Right lobe of liver (tissue), 6 donors: ENCODE data around the gene SH3BGRL2. TPM values are rescaled to one million over a fixed set of nuclear protein-coding genes. Genes with fewer than 3 reads are reported as not detected.

ENCODE experiments used
- ATAC-seq, 4 donors: fragments of 200-7000 bp; cut with Tn5 transposase; one replicate each; pipeline ENCODE4 v1.9.1; 2020; ENCODE audit warnings: mild to moderate bottlenecking in 4 of 4, moderate library complexity in 4 of 4
- DNase-seq, 3 donors: peaks; one replicate each; pipeline ENCODE4 v3.0.0-alpha.2; 2020
- H3K27ac ChIP-seq, 3 donors: fragments of 200-600 bp; one replicate each; pipeline ENCODE4 v1.8.0; 2022
- H3K27me3 ChIP-seq, 2 donors: fragments of 200-600 bp; one replicate each; pipeline ENCODE4 v1.8.0; 2022
- H3K36me3 ChIP-seq, 4 donors: fragments of 200-600 bp; sonication (generic) in 1 of 4; one replicate each; pipeline versions ENCODE4 v1.5.1 to v1.8.0; 2017 to 2022; ENCODE audit warnings: control low read depth in 1 of 4
- H3K4me1 ChIP-seq, 4 donors: fragments of 200-600 bp; sonication (generic) in 1 of 4; one replicate each; pipeline versions ENCODE4 v1.5.1 to v1.8.0; 2017 to 2022; ENCODE audit warnings: control low read depth in 1 of 4
- H3K4me3 ChIP-seq, 3 donors: fragments of 200-600 bp; one replicate each; pipeline ENCODE4 v1.8.0; 2022
- H3K9me3 ChIP-seq, 4 donors: fragments of 200-600 bp; sonication (generic) in 1 of 4; one replicate each; pipeline versions ENCODE4 v1.5.1 to v1.8.0; 2017 to 2022; ENCODE audit warnings: control low read depth in 1 of 4
- CTCF ChIP-seq, 4 donors: fragments of 200-600 bp in 3 of 4; fragments of 450-650 bp in 1 of 4; IDR thresholded peaks; one replicate each; pipeline versions ENCODE4 v1.5.1 to v1.8.0; 2016 to 2022; ENCODE audit warnings: antibody characterized with exemption in 4 of 4, mild to moderate bottlenecking in 2 of 4
- POLR2A ChIP-seq: fragments of 450-650 bp; IDR thresholded peaks from one replicate; pipeline ENCODE4 v1.6.1; 2017; ENCODE audit warnings: antibody characterized with exemption, mild to moderate bottlenecking
- WGBS: methylation state at CpG from one replicate; pipeline ENCODE4 v1.1.6; 2018; ENCODE audit warnings: low coverage, low lambda C conversion rate; ENCODE audit not compliant: insufficient coverage; ENCODE audit errors: missing lambda C conversion rate; 5-methylcytosine and 5-hydroxymethylcytosine counted together
- intact Hi-C, 2 donors: fragments of 100-400 bp; cut with DNase I; formaldehyde crosslinking; loops; one replicate each; pipeline versions ENCODE4 v1.11.2 to v1.14.1; 2022
- total RNA-seq, 6 experiments: library from RNA; depleted of rRNA in 2 of 6; stranded (reverse); fragments of >200 nt in 2 of 6; fragmentation: NEBNext Ultra II Directional in 3 of 6; extraction: Animal tissue kit (Norgen Biotek cat#: 25700) in 3 of 6; gene quantifications; one replicate each; pipeline versions ENCODE4 v1.1.0 to v1.2.4, GENCODE V29; 2016 to 2023
- donor health status: DM: no; HTN: yes; CAD: no.
- donor health status: DM: no; HTN: no; CAD: no.
- donor health status: DM: no; HTN: no; CAD: no.
- donor health status: DM: no; HTN: yes; CAD: no.
- donor health status: DM: no; HTN: yes; CAD: no.

The SH3BGRL2 gene
- total RNA-seq, 6 experiments from 2014 or later: 15.0 to 66.0 (median 39.5) TPM

- Histone ChIP-seq H3K9me3 (no peaks in the 10 kb centered on the region), H3K4me3 (no peak overlapping the region), H3K4me1 (no peaks in the 10 kb centered on the region), H3K27ac (no peak overlapping the region), H3K36me3 (no peaks in the 10 kb centered on the region), H3K27me3 (no peaks in the 10 kb centered on the region)
- no peak for ATAC-seq
- intact Hi-C loops: loop anchor here in 1 of 2 donors (10.0 kb wide), 1 partner anchor 144 kb away; no protein-coding TSS in a partner anchor
- no peak for DNase-seq
- 87% methylated on average over 6 of the region's 8 CpGs for WGBS
- TF ChIP-seq CTCF (IDR thresholded peaks at IDR 0.05) (no peak), POLR2A (no peak)
Measured at GRCh38 chr6:79718509-79719247, 87.5 kb downstream of the SH3BGRL2 start.

GRCh38 chr6:79719248-79719960, 88.3 kb downstream of the SH3BGRL2 start:
- no peak for ATAC-seq
- H3K27ac ChIP-seq: no peak overlapping the region
- TF ChIP-seq CTCF (IDR thresholded peaks at IDR 0.05) (no peak), POLR2A (no peak)
- intact Hi-C loops: loop anchor here in 1 of 2 donors (10.0 kb wide), 1 partner anchor 145 kb away; no protein-coding TSS in a partner anchor
- DNase-seq: no peak
- H3K36me3 ChIP-seq: no peaks in the 10 kb centered on the region
- H3K27me3 ChIP-seq: no peaks in the 10 kb centered on the region
- WGBS: 66% methylated on average over 5 of the region's 6 CpGs
- H3K4me1 ChIP-seq: no peaks in the 10 kb centered on the region
- H3K9me3 ChIP-seq: no peaks in the 10 kb centered on the region
- H3K4me3 ChIP-seq: no peak overlapping the region

GRCh38 chr6:79724816-79725215, 93.7 kb downstream of the SH3BGRL2 start:
- H3K9me3 ChIP-seq: no peaks in the 10 kb centered on the region
- H3K27ac ChIP-seq: no peak overlapping the region
- no peak overlapping the region for H3K4me3 ChIP-seq
- TF ChIP-seq POLR2A (no peak), CTCF (IDR thresholded peaks at IDR 0.05) (no peak)
- no peaks in the 10 kb centered on the region for H3K27me3 ChIP-seq
- no peak for ATAC-seq
- intact Hi-C loops: no loop called here
- H3K36me3 ChIP-seq: no peaks in the 10 kb centered on the region
- no CpG with 5 or more reads among the region's 2 CpGs for WGBS
- DNase-seq: no peak
- H3K4me1 ChIP-seq: no peaks in the 10 kb centered on the region

GRCh38 chr6:79731471-79731870, 100.3 kb downstream of the SH3BGRL2 start:
- intact Hi-C loops: no loop called here
- ATAC-seq (no peak), DNase-seq (no peak)
- H3K36me3 ChIP-seq: no peaks in the 10 kb centered on the region
- H3K9me3 ChIP-seq: no peaks in the 10 kb centered on the region
- TF ChIP-seq CTCF (IDR thresholded peaks at IDR 0.05) (no peak), POLR2A (no peak)
- WGBS: 71% methylated on average over 4 of the region's 4 CpGs
- no peaks in the 10 kb centered on the region for H3K27me3 ChIP-seq
- H3K4me1 ChIP-seq: no peaks in the 10 kb centered on the region
- H3K4me3 ChIP-seq: no peak overlapping the region
- no peak overlapping the region for H3K27ac ChIP-seq
